Activated B cell treated with CpG ODN at 0.5 μM for 24 hours (primary cell): ENCODE data around the gene CHTOP. TPM values are rescaled to one million over a fixed set of nuclear protein-coding genes. Genes with fewer than 3 reads are reported as not detected.
A peak's percentile ranks its signal among the peaks of the same experiment; 100 is the strongest.
"Not testable (repeated sequence)": the region's sequence is repeated elsewhere in the genome, so short reads cannot be mapped to it uniquely, and the experiment has no call there.

Experiments used
- ATAC-seq: fragments of 200-7000 bp; cut with Tn5 transposase; one replicate; pipeline ENCODE4 v1.10.0; 2021; ENCODE audit warnings: low read depth, mild to moderate bottlenecking, moderate library complexity
- CTCF ChIA-PET: fragments of 350-600 bp; sonication (Branson Sonifier 250); formaldehyde crosslinking; loops from one replicate; lab custom pipeline; 2021; ENCODE audit warnings: antibody characterized with exemption; lab: Charles Lee
- POLR2A ChIA-PET: fragments of 350-600 bp; sonication (Branson Sonifier 250); formaldehyde crosslinking; loops from one replicate; lab custom pipeline; 2021; ENCODE audit warnings: antibody characterized with exemption; lab: Charles Lee
- DNase-seq: peaks from one replicate; pipeline ENCODE4 v3.0.0; 2022
- H3K27ac Mint-ChIP-seq: one replicate; pipeline ENCODE4 v1.8.0; 2020; ENCODE audit warnings: mixed read lengths
- H3K27me3 Mint-ChIP-seq: one replicate; pipeline ENCODE4 v1.8.0; 2021; ENCODE audit warnings: mixed read lengths
- H3K36me3 Mint-ChIP-seq: one replicate; pipeline ENCODE4 v1.8.0; 2021; ENCODE audit warnings: low read depth, mixed read lengths
- H3K4me1 Mint-ChIP-seq: one replicate; pipeline ENCODE4 v1.8.0; 2021; ENCODE audit warnings: mixed read lengths
- H3K4me3 Mint-ChIP-seq: one replicate; pipeline ENCODE4 v1.8.0; 2020; ENCODE audit warnings: mild to moderate bottlenecking, mixed read lengths
- H3K9me3 Mint-ChIP-seq: one replicate; pipeline ENCODE4 v1.8.0; 2020; ENCODE audit warnings: mixed read lengths
- intact Hi-C: fragments of 100-400 bp; cut with micrococcal nuclease; formaldehyde crosslinking; loops from one replicate; pipeline ENCODE4 v1.15.1; 2024
- total RNA-seq: library from RNA; stranded (reverse); gene quantifications from 2 replicates; pipeline ENCODE4 v1.2.3, GENCODE V29; 2022
- TF ChIP-seq, protein P1 (sequence below): fragments of 200-600 bp; IDR thresholded peaks from one replicate; pipeline ENCODE4 v1.8.0; 2022; ENCODE audit warnings: antibody characterized with exemption, mild to moderate bottlenecking

CHTOP gene, protein sequence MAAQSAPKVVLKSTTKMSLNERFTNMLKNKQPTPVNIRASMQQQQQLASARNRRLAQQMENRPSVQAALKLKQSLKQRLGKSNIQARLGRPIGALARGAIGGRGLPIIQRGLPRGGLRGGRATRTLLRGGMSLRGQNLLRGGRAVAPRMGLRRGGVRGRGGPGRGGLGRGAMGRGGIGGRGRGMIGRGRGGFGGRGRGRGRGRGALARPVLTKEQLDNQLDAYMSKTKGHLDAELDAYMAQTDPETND
- total RNA-seq = 140 and 148 TPM in 2 replicates

DNA sequence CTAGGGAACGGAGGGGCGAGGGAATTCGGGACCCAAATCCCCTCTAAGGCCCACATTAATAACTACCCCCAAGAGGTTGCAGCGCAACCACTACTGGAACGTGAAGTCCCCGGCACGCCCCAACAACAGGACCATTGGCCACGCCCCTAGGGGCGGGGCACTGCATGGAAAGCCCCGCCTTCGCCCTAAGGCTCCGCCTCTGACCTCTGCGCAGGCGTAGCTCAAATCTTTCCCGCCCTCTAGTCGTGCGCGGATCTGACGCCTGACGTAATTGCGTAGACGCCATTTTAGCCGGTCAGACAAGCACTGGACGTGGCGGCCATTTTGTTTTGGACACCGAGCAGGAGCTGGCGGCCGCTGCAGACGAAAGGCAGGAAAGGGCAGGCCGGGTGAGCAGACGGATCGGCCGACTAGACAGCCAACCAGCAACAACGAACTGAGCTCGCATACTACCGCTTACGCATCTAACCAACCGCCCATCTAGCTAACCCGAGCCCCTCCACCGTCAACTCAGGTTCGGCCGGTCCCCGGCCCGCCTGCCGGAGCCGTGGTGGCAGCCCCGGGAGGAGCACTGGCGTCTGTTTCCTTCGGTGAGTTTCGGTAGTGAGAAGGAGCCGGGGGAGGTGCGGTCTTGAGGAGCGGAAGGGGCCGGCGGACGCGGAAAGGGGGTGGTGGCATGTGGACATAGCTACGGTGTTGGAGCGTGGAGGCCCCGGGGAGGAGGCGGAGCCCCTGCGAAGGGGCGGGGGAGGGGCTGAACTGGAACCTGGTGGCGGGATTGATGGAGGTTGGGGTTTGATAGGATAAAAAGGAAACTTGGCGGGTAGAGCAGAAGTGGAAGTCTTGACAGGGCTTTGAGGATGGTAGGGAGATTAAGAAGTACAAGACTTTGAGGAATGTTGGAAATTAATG lies at the start of gene CHTOP:
Gene CHTOP, plus strand, starts transcription at position 313 of the 912 bp plus-strand sequence. CDS start 2,523 bp downstream, outside the sequence.
- POLR2A ChIA-PET = interaction anchor here (0.5 to 2.9 kb wide), 49 partner anchors 10 to 548 kb away, joined by 3 to 138 read pairs (median 8); partner anchors contain the start of genes CREB3L4, CRTC2, ILF2 and INTS3
- intact Hi-C loops = loop anchor here (1.0 to 2.0 kb wide), 7 partner anchors 24 to 123 kb away; partner anchors contain the start of gene SNAPIN
- Mint-ChIP-seq H3K27me3 (no peaks in the 10 kb centered on the region), H3K4me1 (peaks cover 44% of the 10 kb centered on the region), H3K36me3 (peaks cover 48% of the 10 kb centered on the region), H3K4me3 (peak within 1 kb of the TSS; percentile 99), H3K27ac (peak within 1 kb of the TSS; percentile 100), H3K9me3 (no peaks in the 10 kb centered on the region)
- TF ChIP-seq, protein P1, sequence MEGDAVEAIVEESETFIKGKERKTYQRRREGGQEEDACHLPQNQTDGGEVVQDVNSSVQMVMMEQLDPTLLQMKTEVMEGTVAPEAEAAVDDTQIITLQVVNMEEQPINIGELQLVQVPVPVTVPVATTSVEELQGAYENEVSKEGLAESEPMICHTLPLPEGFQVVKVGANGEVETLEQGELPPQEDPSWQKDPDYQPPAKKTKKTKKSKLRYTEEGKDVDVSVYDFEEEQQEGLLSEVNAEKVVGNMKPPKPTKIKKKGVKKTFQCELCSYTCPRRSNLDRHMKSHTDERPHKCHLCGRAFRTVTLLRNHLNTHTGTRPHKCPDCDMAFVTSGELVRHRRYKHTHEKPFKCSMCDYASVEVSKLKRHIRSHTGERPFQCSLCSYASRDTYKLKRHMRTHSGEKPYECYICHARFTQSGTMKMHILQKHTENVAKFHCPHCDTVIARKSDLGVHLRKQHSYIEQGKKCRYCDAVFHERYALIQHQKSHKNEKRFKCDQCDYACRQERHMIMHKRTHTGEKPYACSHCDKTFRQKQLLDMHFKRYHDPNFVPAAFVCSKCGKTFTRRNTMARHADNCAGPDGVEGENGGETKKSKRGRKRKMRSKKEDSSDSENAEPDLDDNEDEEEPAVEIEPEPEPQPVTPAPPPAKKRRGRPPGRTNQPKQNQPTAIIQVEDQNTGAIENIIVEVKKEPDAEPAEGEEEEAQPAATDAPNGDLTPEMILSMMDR = no peak
- DNase-seq = peak; percentile 98
- peak; percentile 86 for ATAC-seq
- CTCF ChIA-PET = interaction anchor here (0.6 to 2.7 kb wide), 8 partner anchors 12 to 123 kb away, joined by 3 to 33 read pairs (median 7); partner anchors contain the start of gene S100A6

DNA sequence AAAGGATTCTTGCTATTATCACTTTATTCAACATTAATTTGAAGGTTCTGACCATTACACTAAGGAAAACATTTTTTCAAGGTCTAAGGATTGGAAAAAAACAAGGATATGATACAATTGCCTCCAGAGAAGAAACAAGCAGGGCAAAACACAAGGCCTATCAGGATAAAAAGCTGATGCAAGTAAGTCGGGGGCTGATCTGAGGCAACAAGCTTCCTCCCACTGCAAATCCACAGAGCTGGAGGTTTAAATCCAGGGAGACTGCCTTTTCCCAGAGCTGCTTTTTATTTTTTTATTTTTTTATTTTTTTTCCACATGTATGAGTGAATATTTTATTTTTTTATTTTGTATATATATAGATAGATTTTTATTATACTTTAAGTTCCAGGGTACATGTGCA lies 48.9 kb upstream of the CHTOP start:
- ATAC-seq (no peak), DNase-seq (no peak)
- ChIA-PET POLR2A (no interaction called here), CTCF (interaction anchor here (0.9 to 1.3 kb wide), 2 partner anchors 12 to 42 kb away, joined by 3 to 5 read pairs; partner anchors contain the start of gene S100A13)
- TF ChIP-seq, protein P1 = no peak
- Mint-ChIP-seq H3K9me3 (no peaks in the 10 kb centered on the region), H3K4me1 (no peaks in the 10 kb centered on the region), H3K36me3 (no peaks in the 10 kb centered on the region), H3K4me3 (no peak overlapping the region), H3K27me3 (no peaks in the 10 kb centered on the region), H3K27ac (no peak overlapping the region)
- intact Hi-C loops = no loop called here

DNA sequence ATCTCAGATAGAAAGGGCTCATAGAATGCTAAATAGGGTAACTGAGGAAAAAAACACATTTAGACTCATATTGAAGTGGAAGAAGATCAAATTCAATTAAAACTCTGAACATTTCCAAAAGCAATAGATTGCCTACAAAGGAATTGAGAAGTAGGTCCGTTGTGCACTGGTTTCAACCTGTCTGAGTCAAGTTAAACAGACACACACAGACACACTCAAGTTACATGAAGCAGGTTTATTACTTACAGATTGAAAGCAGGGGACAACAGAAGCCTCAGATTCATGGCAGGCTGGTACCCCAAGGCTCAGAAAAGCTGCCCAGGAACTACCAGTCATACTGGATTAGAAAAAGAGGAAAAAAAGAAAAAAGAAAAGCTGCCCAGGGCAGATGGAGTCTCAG lies 47.5 kb upstream of the CHTOP start:
- Mint-ChIP-seq H3K9me3 (no peaks in the 10 kb centered on the region), H3K27ac (no peak overlapping the region), H3K4me1 (no peaks in the 10 kb centered on the region), H3K27me3 (no peaks in the 10 kb centered on the region), H3K36me3 (no peaks in the 10 kb centered on the region), H3K4me3 (no peak overlapping the region)
- CTCF ChIA-PET = no interaction called here
- intact Hi-C loops = no loop called here
- ATAC-seq = no peak
- no peak for DNase-seq
- POLR2A ChIA-PET = interaction anchor here (1.2 kb wide), 1 partner anchor 13 kb away, joined by 4 read pairs; no protein-coding TSS in a partner anchor
- TF ChIP-seq, protein P1 = no peak

DNA sequence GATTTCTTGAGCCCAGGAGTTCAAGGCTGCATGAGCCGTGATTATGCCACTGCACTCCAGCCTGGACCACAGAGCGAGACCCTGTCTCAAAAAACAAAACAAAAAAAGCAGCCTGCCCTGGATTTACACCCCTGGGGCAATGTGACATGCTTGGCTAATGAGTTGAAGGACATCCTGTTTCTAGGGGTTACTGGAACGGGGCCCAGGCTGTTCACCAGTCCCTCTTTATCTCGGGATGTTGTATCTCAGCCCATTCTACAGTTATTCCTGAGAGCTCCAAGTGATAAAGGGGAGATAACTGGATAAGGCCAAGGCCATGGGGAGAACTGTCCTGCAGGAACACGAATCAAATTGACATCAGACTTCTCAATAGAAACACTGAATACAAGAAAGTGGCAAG lies 46.6 kb upstream of the CHTOP start:
- no peaks in the 10 kb centered on the region for H3K27me3 Mint-ChIP-seq
- H3K4me1 Mint-ChIP-seq = no peaks in the 10 kb centered on the region
- TF ChIP-seq, protein P1 = no peak
- H3K9me3 Mint-ChIP-seq = no peaks in the 10 kb centered on the region
- H3K4me3 Mint-ChIP-seq = no peak overlapping the region
- H3K36me3 Mint-ChIP-seq = no peaks in the 10 kb centered on the region
- intact Hi-C loops = no loop called here
- ChIA-PET CTCF (no interaction called here), POLR2A (interaction anchor here (1.2 kb wide), 1 partner anchor 12 kb away, joined by 4 read pairs; no protein-coding TSS in a partner anchor)
- no peak for DNase-seq
- no peak overlapping the region for H3K27ac Mint-ChIP-seq
- ATAC-seq = no peak

DNA sequence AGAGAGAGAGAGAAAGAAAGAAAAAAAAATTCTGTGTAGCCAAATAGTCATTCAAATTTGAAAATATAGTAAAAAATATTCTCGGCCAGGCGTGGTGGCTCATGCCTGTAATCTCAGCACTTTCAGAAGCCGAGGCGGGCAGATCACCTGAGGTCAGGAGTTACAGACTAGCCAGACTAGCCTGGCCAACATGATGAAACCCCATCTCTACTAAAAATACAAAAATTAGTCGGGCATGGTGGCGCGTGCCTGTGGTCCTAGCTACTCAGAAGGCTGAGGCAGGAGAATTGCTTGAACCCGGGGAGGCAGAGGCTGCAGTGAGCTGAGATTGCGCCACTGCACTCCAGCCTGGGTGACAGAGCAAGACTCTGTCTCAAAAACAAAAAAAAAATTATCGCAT lies 45.8 kb upstream of the CHTOP start:
- ATAC-seq, POLR2A ChIA-PET, H3K27me3 Mint-ChIP-seq, H3K4me3 Mint-ChIP-seq, intact Hi-C loops, DNase-seq, H3K9me3 Mint-ChIP-seq, H3K36me3 Mint-ChIP-seq, H3K4me1 Mint-ChIP-seq, H3K27ac Mint-ChIP-seq: not testable (repeated sequence)
- CTCF ChIA-PET = interaction anchor here (0.6 kb wide), 1 partner anchor 92 kb away, joined by 3 read pairs; no protein-coding TSS in a partner anchor
